Suppressor macrophage (primary cell): ENCODE results near the gene EEF1G.
A peak's percentile ranks its signal among the peaks of the same experiment; 100 is the strongest.
"Not testable (repeated sequence)": the region's sequence is repeated elsewhere in the genome, so short reads cannot be mapped to it uniquely, and the experiment has no call there.

Source experiments
- DNase-seq, 4 experiments: peaks; one replicate each; pipeline ENCODE4 v3.0.0-alpha.2; 2020 to 2022
- total RNA-seq, 17 experiments: gene quantifications; one replicate each; lab custom pipeline; 2026; ENCODE audit warnings: mixed read lengths in 6 of 17, inconsistent platforms in 3 of 17; lab: John Stamatoyannopoulos, UW

The EEF1G gene, protein sequence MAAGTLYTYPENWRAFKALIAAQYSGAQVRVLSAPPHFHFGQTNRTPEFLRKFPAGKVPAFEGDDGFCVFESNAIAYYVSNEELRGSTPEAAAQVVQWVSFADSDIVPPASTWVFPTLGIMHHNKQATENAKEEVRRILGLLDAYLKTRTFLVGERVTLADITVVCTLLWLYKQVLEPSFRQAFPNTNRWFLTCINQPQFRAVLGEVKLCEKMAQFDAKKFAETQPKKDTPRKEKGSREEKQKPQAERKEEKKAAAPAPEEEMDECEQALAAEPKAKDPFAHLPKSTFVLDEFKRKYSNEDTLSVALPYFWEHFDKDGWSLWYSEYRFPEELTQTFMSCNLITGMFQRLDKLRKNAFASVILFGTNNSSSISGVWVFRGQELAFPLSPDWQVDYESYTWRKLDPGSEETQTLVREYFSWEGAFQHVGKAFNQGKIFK
- total RNA-seq, result 0 reads per million in 17 experiments

DNA sequence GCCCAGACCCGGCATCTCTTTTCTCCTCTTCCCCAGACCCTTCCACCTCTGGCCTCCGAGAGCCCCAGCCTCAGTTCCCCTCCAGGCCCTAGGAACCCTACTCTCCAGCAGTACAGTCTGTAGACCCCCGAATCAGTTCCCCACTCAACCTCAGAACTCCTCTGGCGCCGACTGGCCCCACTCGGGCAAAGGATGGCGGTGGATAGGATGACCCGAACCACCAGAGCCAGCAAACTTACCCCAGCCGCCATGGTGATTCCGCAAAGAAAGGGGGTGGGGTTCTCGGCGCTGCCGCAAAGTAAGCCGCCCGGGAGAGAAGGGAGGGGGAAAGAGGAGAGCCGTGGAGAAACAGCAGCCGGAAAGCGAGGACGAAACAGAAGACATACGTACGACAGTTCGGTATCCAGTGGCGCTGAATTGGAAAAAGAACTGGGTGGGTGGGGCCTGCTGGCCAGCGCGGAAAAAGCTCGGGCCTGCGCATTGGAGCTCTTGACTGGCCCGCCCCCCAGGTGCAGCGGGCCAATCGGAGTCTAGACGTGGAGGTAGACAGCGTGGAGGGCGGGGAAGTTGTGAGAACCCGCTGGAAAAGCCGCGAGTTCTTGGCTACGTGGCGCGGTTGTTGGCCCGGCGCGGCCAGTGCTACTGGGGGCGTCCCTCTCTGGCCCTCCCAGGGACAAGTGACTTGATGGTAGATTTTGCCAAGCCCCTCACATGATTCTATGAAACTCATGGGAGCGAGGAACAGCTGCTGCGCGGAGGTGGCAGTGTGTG, at the start of gene EEF1G:
Gene EEF1G (minus strand): TSS at position 300 of the 771 bp plus-strand sequence. CDS start 49 bp downstream, at position 251.
- peak; percentile 99 to 100 (median 100) for DNase-seq

DNA sequence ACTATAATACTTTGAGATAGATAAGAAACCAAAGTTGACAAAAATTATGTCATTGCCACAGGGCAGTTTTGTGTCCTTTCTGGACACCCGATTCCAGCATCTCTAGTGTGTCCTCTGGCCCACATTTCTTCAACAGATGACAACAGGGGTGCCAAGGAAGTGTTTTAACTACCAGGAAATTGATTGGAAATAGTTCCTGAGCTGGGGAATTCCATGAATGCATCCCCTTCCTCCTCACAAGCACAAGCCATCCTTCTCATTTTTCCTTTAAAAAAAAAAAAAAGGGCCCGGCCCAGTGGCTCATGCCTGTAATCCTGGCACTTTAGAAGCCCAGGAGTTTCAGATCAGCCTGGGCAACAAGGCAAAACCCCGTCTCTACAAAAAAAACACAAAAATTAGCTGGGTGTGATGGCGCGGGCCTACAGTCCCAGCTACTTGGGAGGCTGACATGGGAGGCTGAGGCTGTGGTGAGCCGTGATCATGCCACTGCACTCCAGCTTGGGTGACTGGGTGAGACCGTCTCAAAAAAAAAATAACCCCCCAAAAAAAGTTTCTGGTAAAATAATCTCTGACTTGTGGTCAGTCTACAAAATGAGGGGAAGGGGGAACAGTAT, 48.9 kb upstream of the EEF1G start:
- no peak for DNase-seq

DNA sequence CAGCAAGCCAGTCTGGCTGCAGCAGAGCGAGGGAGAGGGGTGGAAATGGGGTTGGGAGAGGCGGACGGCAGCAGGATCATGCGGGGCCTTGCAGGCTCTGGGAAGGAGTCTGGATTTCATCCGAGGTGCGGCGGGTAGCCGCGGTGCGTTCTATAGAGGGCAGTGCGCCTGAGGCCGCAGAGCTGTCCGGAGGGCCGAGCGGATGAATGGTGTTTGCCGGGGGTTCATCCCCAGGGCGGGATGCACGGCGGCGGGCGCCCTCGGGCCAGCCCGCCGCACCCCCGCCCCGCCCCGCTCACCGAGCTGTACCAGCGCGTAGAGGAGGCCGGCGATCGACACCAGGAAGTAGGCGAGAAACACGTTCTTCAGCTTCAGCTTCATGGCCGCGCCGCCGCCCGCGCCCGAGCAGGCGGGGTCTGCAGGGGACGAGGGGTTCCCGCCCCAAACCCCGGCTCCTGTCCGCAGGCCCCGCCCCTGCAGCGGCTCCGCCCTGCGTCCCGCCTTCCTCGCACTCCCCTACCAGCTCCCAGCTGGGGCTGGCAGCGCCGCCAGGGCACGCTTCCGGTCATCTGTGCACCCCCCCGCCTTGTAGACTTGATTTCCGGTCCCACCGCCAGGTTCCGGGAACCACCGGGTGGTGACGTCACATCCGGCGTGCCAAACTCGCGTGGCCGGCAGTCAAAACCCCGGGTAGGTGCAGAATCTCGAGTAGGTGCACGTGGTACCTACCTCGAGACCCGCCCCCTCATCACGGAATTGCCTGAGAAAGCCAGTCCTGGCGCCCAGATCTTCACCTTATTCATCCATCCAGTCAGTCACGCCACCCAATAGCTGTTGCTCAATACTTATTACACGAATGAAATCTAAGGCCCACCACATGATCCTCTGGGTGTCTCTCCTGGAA, 48.1 kb upstream of the EEF1G start, which contains the start of gene B3GAT3:
Gene B3GAT3 (minus strand): TSS at position 420 of the 904 bp plus-strand sequence. CDS start 39 bp downstream, at position 381.
- peak; percentile 99 for DNase-seq

DNA sequence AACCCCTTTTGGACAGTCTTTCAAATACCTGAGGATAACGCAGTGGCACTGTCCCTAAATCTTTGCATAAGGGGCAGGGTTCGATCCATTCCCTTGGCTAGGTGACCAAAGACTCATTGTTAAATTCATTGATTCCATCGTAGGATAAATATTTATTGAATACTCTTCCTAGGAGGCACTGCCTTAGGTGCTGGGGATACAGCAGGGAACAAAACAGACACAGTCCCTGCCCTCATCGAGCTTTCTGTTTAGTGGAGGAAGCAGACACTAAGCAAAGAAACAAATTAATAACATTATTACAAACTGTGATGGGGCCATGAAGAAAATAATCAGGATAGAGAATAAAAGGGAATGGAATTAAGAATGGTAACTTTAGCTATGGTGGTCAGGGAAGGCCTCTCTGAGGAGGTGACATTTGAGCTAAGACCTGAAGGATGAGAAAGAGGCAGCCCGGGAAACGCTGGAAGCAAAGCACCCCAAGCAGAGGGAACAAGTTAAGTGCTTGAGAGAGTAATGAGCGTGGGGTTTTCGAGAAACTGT, 47.4 kb upstream of the EEF1G start:
- DNase-seq, result no peak

DNA sequence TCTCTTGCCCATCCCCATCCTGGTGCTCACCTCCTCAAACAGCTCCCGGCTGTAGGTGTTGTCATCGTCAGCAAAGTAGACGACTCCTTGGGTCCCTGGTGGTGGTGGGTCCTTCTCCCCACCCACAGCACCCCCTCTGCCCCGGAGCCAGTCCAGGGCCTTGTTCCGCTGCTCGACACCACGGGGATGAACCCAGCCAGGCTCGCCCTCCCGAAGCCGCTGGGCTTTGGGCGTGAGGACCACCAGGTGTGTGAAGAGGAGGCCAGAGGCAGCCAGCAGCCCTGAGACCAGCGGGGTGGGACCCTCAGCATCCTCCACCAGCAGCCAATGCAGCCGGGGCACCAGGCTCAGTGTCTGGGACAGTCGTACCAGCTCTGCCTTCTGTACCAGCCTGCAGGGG, 43.3 kb upstream of the EEF1G start:
- DNase-seq, result not testable (repeated sequence)

DNA sequence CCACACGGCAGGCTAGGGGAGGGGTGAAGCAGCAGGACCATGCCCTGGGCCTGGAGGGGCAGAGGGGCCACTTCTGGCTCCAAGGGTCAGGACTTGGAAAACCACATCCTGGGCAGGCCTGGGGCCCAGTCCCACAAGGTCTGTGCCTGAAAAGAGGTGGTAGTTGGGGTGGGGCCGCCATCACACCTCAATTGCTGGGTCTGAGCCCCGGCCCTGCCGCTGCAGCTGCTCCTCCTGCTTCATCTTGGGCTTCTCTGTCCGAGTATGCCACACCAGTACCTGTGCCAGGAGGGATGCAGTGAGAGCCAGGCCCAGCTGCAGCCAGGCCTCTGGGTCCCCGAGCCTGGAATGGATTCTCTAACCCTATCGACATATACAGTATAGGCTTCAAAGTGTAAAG, 41.8 kb upstream of the EEF1G start:
- DNase-seq, result no peak

DNA sequence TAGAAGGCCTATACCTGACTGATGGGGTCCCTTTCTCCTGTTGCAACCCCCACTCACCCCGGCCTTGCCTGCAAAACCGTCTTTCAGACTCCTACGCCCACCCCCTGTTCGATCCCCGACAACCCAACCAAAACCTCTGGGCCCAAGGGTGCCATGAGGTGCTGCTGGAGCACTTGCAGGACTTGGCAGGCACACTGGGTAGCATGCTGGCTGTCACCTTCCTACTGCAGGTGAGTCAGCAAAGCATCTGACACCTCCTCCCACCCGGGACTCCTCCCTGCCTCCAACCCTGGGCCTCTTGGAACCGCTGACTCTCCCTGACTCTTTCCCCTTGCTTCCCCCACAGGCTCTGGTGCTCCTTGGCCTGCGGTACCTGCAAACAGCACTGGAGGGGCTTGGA, 40.6 kb upstream of the EEF1G start:
- peak in 1 of 4 experiments; percentile 33 for DNase-seq

DNA sequence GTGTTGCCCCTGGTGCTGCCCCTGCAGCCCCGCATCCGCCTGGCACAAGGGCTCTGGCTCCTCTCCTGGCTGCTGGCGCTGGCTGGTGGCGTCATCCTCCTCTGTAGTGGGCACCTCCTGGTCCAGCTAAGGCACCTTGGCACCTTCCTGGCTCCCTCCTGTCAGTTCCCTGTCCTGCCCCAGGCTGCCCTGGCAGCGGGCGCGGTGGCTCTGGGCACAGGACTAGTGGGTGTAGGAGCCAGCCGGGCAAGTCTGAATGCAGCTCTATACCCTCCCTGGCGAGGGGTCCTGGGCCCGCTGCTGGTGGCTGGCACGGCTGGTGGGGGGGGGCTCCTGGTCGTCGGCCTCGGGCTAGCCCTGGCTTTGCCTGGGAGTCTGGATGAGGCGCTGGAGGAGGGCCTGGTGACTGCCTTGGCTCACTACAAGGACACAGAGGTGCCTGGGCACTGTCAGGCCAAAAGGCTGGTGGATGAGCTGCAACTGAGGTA, 39.6 kb upstream of the EEF1G start:
- DNase-seq, result no peak

DNA sequence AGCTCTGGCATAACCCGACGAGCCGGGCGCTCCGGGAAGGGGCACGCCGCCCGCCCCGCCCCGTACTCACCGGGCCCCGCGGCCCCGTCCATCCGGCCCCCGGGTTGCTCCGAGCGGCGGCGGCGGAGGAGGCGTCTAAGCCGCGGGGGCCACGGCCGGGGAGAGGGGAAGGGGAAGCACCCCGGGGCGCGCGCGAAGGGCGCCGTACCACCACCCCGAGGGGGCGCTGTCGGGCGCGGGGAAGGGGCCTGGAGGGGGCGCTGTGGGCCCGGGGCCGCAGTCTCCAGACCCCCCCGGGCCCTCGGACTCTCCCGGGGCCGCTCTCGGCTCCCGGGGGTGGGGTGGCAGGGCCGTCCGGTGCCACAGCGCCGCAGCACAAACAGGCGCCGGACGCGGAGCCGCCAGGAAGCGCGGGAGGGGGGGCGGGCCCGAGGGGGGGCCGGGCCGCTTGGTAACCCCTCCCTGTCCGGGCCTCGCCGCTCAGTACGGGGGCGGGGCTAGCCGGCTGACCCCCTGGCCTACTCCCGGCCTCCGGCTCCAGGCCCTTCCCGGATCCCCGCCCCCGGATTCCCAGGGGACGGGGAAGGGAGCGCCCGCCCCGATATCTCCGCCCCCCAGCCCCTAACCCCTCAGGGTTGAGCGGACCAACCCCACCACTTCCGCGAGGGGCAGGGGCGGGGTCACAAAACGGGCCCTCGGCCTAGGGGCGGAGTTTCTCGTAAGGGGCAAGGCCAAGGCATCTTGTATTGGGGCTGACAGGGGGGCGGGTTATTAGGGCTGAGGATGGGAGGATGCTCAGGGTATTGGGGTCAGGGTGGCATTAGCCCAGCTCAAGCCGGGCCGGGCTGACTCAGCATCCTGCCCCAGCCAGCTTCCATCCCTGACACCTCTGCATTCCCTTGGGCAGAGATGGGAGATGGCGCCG, 38.9 kb upstream of the EEF1G start, which contains the start of the genes EML3 and ROM1:
Gene EML3 (minus strand): TSS at position 410 of the 925 bp plus-strand sequence. CDS start 318 bp downstream, at position 92.
Gene ROM1 (plus strand): TSS at position 892 of the 925 bp plus-strand sequence. CDS start 25 bp downstream, at position 917.
- DNase-seq, result peak; percentile 80 to 93 (median 88)

DNA sequence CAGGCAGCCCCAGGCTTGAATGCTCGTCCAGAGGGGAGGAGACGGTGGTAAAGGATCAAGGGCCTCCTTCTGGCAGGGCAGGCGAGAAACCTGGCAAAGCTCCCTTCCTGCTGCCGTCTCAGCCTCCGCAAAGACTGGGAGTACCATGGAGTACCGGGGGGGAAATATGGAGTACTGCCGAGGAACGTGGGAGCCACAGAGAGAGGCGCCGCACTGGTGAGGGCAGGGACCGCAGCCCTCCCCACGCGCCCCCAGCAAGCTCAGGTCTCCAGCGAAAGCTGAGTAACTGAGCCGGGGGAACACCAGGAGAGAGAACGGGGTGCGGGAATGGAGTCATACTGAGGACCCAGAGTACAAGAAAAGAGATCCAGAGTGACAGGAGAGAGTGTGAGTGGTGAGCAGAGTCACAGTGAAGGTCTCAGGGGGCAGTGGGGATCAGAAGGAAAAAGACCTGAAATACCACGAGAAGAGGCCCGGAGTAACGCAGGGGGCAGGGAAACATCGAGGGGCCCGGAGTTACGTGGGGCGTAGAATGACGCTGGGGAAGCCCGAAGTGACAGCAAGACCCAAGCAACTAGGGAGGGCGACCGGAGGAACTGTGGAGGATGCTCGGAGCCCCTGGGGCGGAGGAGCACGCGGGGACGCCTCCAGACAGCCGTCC, 38.1 kb upstream of the EEF1G start:
- DNase-seq, result peak; percentile 13 to 60 (median 46)

DNA sequence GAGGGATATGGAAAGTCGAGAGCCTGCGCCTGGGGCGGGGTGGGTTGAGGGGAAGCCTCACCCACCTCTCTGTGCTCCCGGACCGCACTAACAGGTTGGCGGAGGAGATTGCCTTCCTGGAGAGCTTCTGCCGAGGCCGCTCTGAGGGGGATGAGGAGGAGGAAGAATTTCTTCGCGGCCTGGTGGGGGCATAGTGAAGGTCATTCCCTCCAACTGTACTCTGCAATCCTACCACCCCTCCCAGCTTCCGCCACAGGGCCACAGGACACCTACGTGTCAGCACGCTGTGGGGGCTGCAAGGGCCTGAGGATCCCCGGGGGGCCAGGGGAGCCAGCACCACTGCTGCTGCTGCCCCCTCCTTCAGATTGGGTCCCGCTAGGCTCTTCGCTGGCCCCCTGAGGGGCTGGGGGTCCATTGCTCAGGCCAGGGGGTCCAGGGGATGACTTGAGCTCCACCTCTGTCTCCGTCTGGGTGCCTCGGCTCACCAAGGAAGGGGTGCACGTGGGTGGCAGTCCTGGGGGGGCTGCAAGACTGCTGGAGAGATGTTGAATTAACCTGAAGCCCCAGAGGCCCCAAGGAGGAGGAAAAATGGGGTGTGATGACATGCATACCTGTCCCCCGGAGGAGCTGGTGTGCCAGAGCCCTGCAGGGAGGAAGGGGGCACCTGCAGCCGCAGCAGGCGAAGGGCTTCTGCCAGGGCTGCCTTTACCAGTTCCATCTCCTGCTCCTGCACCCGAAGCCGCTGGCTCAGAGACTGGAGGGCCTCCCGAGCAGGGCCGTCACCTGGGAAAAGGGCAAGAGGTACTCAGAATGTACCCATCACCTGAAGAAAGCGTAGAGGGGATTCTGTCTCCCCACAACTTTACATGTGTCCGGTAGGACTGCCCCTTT, 37.4 kb upstream of the EEF1G start:
- no peak for DNase-seq

DNA sequence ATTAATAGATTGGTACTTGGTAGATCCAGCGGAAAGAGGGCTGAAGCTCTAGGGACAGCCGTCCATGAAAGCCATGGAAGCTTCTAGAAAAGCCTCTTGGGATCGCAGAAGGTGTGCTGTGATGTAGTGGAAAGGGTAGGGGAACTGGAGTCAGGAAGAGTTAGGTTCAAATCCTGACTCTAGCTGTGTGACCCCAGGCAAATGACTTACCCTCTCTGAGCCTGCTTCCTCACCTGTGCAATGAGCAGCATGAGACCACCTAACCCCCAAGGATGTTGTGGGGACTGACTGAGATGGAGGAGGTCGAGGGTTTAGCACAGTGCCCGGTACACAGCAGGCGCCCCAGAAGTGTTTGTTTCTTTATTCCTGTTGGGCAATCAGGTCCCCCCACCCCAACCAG, 36.7 kb upstream of the EEF1G start:
- DNase-seq, result no peak

DNA sequence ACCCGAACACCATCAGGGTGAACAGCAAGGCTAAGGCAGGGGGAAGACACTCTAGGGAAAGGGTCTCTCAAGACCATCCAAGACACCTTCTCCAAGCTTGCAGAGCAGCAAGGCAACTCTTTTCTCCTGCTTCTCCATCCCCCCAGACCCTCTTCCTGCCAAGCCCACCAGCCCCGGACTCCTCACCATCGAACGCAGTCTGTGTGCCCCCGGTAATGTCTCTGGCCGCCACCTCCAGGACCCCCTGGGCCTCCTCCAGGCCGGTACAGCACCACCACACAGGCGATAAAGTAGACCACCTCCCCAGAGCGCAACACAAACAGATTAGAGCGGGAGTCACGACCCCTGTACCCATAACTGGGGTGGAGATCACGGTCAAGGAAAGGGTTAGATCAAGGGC, 35.1 kb upstream of the EEF1G start:
- DNase-seq, result no peak

DNA sequence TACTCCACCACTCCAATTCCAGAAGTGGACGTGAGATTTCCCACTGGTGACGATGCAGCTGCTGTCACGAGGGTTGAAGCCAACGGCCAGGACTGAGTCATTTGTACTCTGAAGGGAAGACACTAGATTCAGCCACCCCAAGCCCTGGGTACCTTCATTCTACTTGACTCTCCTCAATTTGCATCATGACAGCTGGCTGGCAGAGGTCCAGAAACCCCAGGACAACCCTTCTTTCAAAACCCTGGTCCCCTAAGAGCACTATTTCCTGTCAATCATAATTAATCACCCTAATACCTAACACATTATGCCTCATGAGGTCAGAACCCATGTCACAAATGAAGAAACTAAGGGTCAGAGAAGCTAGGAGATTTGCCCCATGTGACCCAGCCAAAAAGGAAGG, 34.0 kb upstream of the EEF1G start:
- peak; percentile 68 to 71 (median 69) for DNase-seq

DNA sequence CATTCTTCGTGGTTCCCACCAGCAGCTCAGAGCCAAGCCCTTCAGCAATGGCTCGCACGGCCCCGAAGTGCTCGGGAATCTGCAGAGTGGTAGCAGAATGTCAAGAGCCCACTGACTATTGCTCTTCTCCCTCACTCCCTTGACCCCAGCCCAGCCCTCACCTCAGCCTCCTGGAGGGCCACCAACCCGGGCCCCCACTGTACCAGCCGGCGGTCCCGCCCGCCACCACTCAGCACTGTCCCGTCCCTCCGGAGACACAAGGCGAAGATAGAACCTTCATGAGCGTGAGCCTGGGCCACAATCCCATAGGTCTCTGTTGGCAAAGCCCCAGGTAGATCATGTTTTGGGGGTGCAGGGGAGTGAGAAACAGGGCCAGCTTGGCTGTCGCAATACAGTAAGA, 32.2 kb upstream of the EEF1G start:
- no peak for DNase-seq

DNA sequence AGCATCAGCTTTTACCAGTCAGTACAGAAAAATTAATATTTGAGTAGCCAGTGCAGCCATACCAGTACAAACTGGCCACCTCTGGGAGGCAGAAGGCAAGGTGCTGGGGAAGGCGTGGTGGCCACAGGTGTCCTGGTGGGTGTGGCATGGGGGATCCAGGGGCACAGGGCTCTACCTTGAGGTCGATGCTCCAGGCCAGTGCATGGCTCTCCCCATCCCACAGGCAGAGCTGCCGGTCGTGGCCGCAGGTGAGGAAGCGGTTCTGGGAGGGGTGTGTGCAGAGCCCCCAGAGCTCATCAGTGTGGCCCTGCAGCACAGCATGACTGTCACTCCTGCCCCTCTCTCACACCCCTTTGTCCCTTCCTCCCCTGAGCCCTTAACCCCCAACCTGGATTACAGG, 31.8 kb upstream of the EEF1G start:
- DNase-seq, result no peak

DNA sequence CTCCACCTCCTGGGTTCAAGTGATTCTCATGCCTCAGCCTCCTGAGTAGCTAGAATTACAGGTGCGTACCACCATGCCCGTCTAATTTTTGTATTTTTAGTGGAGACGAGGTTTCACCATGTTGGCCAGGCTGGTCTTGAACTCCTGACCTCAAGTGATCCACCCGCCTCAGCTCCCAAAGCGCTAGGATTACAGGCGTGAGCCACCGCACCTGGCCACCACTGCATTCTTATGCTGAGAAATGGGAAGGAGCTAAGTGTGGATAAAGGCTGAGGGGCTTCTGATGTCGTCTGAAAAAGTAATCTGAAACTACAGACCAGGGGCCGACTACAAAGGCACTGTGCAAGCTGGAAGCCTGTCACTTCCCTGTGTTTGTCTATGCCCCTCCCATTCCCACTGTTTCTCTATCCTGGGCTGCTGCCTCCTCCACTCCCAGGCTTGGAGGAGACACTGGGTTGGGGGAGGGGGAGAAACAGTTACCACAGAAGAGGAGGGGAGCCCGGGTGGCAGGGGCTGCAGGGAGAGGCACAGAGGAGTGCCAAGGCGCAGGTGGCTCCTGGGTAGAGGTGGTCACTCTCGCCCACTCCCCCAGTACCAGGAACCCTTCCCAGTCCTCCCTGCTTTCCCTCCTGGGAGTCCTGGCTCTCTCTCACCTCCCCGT, 30.9 kb upstream of the EEF1G start:
- no peak for DNase-seq

DNA sequence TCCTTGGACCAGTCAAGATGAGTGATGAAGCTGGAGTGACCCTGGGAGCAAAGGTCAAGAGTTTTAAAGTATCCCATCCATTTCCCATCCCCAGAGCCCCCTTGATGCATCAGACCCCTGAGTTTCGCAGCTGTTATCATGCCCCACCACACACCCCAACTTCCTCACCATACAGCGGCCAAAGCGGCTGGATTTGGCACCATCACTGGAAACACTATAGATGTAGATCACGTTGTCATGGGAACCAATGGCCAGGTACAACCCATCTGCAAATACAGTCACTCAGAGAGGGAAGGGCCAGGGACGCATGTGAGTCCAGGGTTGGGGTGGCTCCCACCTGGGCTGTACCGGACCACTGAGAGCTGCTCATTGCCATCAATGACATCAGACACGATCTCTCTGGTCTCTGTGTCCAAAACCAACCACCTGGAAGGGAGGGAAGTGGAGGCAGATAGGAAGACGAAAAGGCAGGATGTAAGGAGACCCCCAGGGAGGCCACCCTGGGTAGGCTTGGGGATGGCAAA, 30.1 kb upstream of the EEF1G start:
- no peak for DNase-seq
